SK-N-SH treated with all-trans-retinoic acid at 6 μM for 48 hours (cell line): ENCODE results near the gene ACKR1.

ENCODE experiments used
- ATAC-seq: fragments of 200-7000 bp; cut with Tn5 transposase; 3 replicates; pipeline ENCODE4 v1.9.1; 2020; ENCODE audit warnings: mild to moderate bottlenecking, moderate library complexity
- ARNTL ChIP-seq: fragments of 450-650 bp; formaldehyde crosslinking; IDR thresholded peaks from 2 replicates; pipeline ENCODE4 v1.5.0; 2020; ENCODE audit warnings: low read depth, mild to moderate bottlenecking, moderate library complexity, borderline replicate concordance
- BACH2 ChIP-seq: fragments of 250-450 bp; sonication (Bioruptor Pico); IDR thresholded peaks from 2 replicates; pipeline ENCODE4 v1.9.0; 2021; ENCODE audit warnings: mild to moderate bottlenecking, borderline replicate concordance
- CREB5 ChIP-seq: fragments of 250-450 bp; sonication (Bioruptor Pico); IDR thresholded peaks from 2 replicates; pipeline ENCODE4 v1.5.1; 2020; ENCODE audit warnings: low read depth, mild to moderate bottlenecking, moderate library complexity
- CSDC2 ChIP-seq: fragments of 250-450 bp; sonication (Bioruptor Pico); IDR thresholded peaks from 2 replicates; pipeline ENCODE4 v1.5.0; 2020; ENCODE audit warnings: mild to moderate bottlenecking, moderate library complexity
- CSRNP3 ChIP-seq: fragments of 250-450 bp; sonication (Bioruptor Pico); IDR thresholded peaks from 2 replicates; pipeline ENCODE4 v1.5.1; 2021; ENCODE audit warnings: mild to moderate bottlenecking, moderate library complexity
- GLIS3 ChIP-seq: fragments of 250-450 bp; sonication (Bioruptor Pico); IDR thresholded peaks from 2 replicates; pipeline ENCODE4 v1.5.0; 2020; ENCODE audit warnings: mild to moderate bottlenecking, moderate library complexity
- ISL1 ChIP-seq: fragments of 250-450 bp; sonication (Bioruptor Pico); IDR thresholded peaks from 2 replicates; pipeline ENCODE4 v2.1.2; 2022; ENCODE audit warnings: mild to moderate bottlenecking, moderate library complexity
- OSR1 ChIP-seq: fragments of 250-450 bp; sonication (Bioruptor Pico); IDR thresholded peaks from 2 replicates; pipeline ENCODE4 v1.8.0; 2022; ENCODE audit warnings: moderate library complexity, mild to moderate bottlenecking, inconsistent platforms
- PATZ1 ChIP-seq: fragments of 250-450 bp; sonication (Bioruptor Pico); IDR thresholded peaks from 2 replicates; pipeline ENCODE4 v1.8.0; 2020; ENCODE audit warnings: mild to moderate bottlenecking, moderate library complexity, borderline replicate concordance
- POU6F1 ChIP-seq: fragments of 250-450 bp; sonication (Bioruptor Pico); IDR thresholded peaks from 2 replicates; pipeline ENCODE4 v1.8.0; 2021; ENCODE audit warnings: low read depth, mild to moderate bottlenecking, moderate library complexity, borderline replicate concordance
- PPARA ChIP-seq: fragments of 250-450 bp; sonication (Bioruptor Pico); IDR thresholded peaks from 2 replicates; pipeline ENCODE4 v1.5.0; 2020; ENCODE audit warnings: mild to moderate bottlenecking, borderline replicate concordance
- RARB ChIP-seq: fragments of 250-450 bp; sonication (Bioruptor Pico); IDR thresholded peaks from 2 replicates; pipeline ENCODE4 v1.8.0; 2021; ENCODE audit warnings: mild to moderate bottlenecking, moderate library complexity
- SNAI2 ChIP-seq: fragments of 250-450 bp; sonication (Bioruptor Pico); IDR thresholded peaks from 2 replicates; pipeline ENCODE4 v1.5.0; 2020; ENCODE audit warnings: mild to moderate bottlenecking, moderate library complexity
- TCF4 ChIP-seq: fragments of 250-450 bp; sonication (Bioruptor Pico); IDR thresholded peaks from 2 replicates; pipeline ENCODE4 v1.8.0; 2021; ENCODE audit warnings: mild to moderate bottlenecking, moderate library complexity, borderline replicate concordance
- TSHZ2 ChIP-seq: fragments of 250-450 bp; sonication (Bioruptor Pico); IDR thresholded peaks from 2 replicates; pipeline ENCODE4 v1.5.0; 2020; ENCODE audit warnings: mild to moderate bottlenecking, moderate library complexity
- ZC3H10 ChIP-seq: fragments of 250-450 bp; sonication (Bioruptor Pico); IDR thresholded peaks from 2 replicates; pipeline ENCODE4 v1.5.1; 2021; ENCODE audit warnings: mild to moderate bottlenecking, moderate library complexity
- ZFP3 ChIP-seq: fragments of 250-450 bp; sonication (Bioruptor Pico); IDR thresholded peaks from 2 replicates; pipeline ENCODE4 v1.5.0; 2020; ENCODE audit warnings: mild to moderate bottlenecking, moderate library complexity
- ZNF565 ChIP-seq: fragments of 450-650 bp; formaldehyde crosslinking; conservative IDR thresholded peaks from 2 replicates; pipeline ENCODE4 v1.5.0; 2020; ENCODE audit warnings: low read depth, mild to moderate bottlenecking, moderate library complexity
- ZNF70 ChIP-seq: fragments of 450-650 bp; formaldehyde crosslinking; IDR thresholded peaks from 2 replicates; pipeline ENCODE4 v1.5.0; 2020; ENCODE audit warnings: mild to moderate bottlenecking, moderate library complexity
- ZNF8 ChIP-seq: fragments of 450-650 bp; formaldehyde crosslinking; IDR thresholded peaks from 2 replicates; pipeline ENCODE4 v1.5.0; 2020; ENCODE audit warnings: mild to moderate bottlenecking, moderate library complexity

Gene ACKR1

GRCh38 chr1:159172614-159173291, 31.9 kb upstream of the ACKR1 start:
- ATAC-seq: 0 out of 3 replicates have a peak, but pooled peaks have one; percentile 11

More at GRCh38 chr1:159172614-159173291, 31.9 kb upstream of the ACKR1 start:
- no peak for TF ChIP-seq BACH2
- TF ChIP-seq TSHZ2 (CRISPR knock-in tag): no peak
- no peak for TF ChIP-seq POU6F1 (CRISPR knock-in tag)
- no peak for TF ChIP-seq PATZ1 (CRISPR knock-in tag)
- TF ChIP-seq CREB5 (CRISPR knock-in tag): no peak
- no peak for TF ChIP-seq RARB
- TF ChIP-seq ZNF8 (CRISPR knock-in tag): no peak
- no peak for TF ChIP-seq PPARA (CRISPR knock-in tag)
- TF ChIP-seq ZNF70 (CRISPR knock-in tag): no peak
- TF ChIP-seq GLIS3 (CRISPR knock-in tag): no peak
- TF ChIP-seq SNAI2 (CRISPR knock-in tag): no peak
- no peak for TF ChIP-seq ISL1 (CRISPR knock-in tag)
- TF ChIP-seq CSRNP3 (CRISPR knock-in tag): no peak
- no peak for TF ChIP-seq OSR1 (CRISPR knock-in tag)
- TF ChIP-seq TCF4 (CRISPR knock-in tag): no peak
- TF ChIP-seq ZFP3 (CRISPR knock-in tag): no peak
- TF ChIP-seq ZNF565 (CRISPR knock-in tag): no peak
- TF ChIP-seq CSDC2: no peak
- TF ChIP-seq ARNTL (CRISPR knock-in tag): no peak
- TF ChIP-seq ZC3H10: no peak
